Endometrial microvascular endothelial cells (primary cell): ENCODE results near the gene ERN2. TPM values are rescaled to one million over a fixed set of nuclear protein-coding genes. Genes with fewer than 3 reads are reported as not detected.

Experiments used
- in situ Hi-C: cut with HindIII; loops from 2 replicates; pipeline ENCODE4 v1.10.0; 2017; ENCODE audit warnings: low sequenced_read_pairs, low pct_unique_long_range_greater_than_20kb; ENCODE audit errors: inconsistent ontology term
- total RNA-seq: library from RNA; depleted of rRNA; stranded (reverse); fragments of >200 nt; gene quantifications from one replicate; pipeline ENCODE4 v1.2.3, GENCODE V29; 2015; ENCODE audit errors: inconsistent ontology term

ERN2 gene
- total RNA-seq, 1 donor from 2014 or later: not detected

GRCh38 chr16:23691483-23692189 lies 21.4 kb downstream of the ERN2 start:
- in situ Hi-C loops: no loop called here

GRCh38 chr16:23690771-23691482 lies 22.1 kb downstream of the ERN2 start:
- in situ Hi-C loops: no loop called here

- in situ Hi-C loops: no loop called here
These were observed 23.4 kb downstream of the ERN2 start for GRCh38 chr16:23689442-23690187.

- in situ Hi-C loops: no loop called here
These were observed 25.8 kb downstream of the ERN2 start for GRCh38 chr16:23687034-23687808.

GRCh38 chr16:23683487-23683886 lies 29.5 kb downstream of the ERN2 start:
- in situ Hi-C loops: no loop called here

GRCh38 chr16:23682181-23682580 lies 30.8 kb downstream of the ERN2 start:
- in situ Hi-C loops: no loop called here

GRCh38 chr16:23679986-23680336 lies 33.1 kb downstream of the ERN2 start:
- in situ Hi-C loops: no loop called here

- in situ Hi-C loops: no loop called here
These were observed 33.6 kb downstream of the ERN2 start for GRCh38 chr16:23679274-23679985.

GRCh38 chr16:23678430-23679273 lies 34.4 kb downstream of the ERN2 start, which contains the start of gene PLK1:
TSS of gene PLK1 (plus strand) at chr16:23678889. CDS start at chr16:23678933, 44 bp downstream.
- in situ Hi-C loops: no loop called here

- in situ Hi-C loops: no loop called here
These were observed 36.0 kb downstream of the ERN2 start for GRCh38 chr16:23676924-23677480.

- in situ Hi-C loops: no loop called here
These were observed 38.9 kb downstream of the ERN2 start for GRCh38 chr16:23673971-23674614.

GRCh38 chr16:23670137-23670776 lies 42.8 kb downstream of the ERN2 start:
- in situ Hi-C loops: no loop called here

- in situ Hi-C loops: no loop called here
These were observed 44.1 kb downstream of the ERN2 start for GRCh38 chr16:23668873-23669272.

GRCh38 chr16:23668225-23668624 lies 44.8 kb downstream of the ERN2 start:
- in situ Hi-C loops: no loop called here

GRCh38 chr16:23667355-23667659 lies 45.7 kb downstream of the ERN2 start:
- in situ Hi-C loops: no loop called here

GRCh38 chr16:23666571-23667354 lies 46.3 kb downstream of the ERN2 start:
- in situ Hi-C loops: no loop called here
